HCT116 (cell line): ENCODE data around the gene CCL14. TPM values are rescaled to one million over a fixed set of nuclear protein-coding genes. Genes with fewer than 3 reads are reported as not detected.

Experiments
- ATAC-seq: fragments of 200-7000 bp; cut with Tn5 transposase; 2 replicates; pipeline ENCODE4 v1.9.1; 2020; ENCODE audit warnings: mild to moderate bottlenecking, moderate library complexity
- BruUV-seq: library from RNA; stranded (reverse); fragments of 400-500 nt; replicated peaks from 2 replicates; lab custom pipeline; 2021; lab: Mats Ljungman, UMichigan
- CTCF ChIA-PET: fragments of 300-600 bp; sonication (Branson Sonifier 250); formaldehyde crosslinking; loops from one replicate; lab custom pipeline; 2021; ENCODE audit warnings: antibody characterized with exemption; lab: Charles Lee
- POLR2A ChIA-PET: fragments of 300-600, 350-600 bp; sonication (Branson Sonifier 250); formaldehyde crosslinking; loops from one replicate; lab custom pipeline; 2021; ENCODE audit warnings: antibody characterized with exemption; lab: Charles Lee
- RAD21 ChIA-PET, 2 experiments: fragments of 300-600 bp; sonication (Branson Sonifier 250); formaldehyde crosslinking; loops; one replicate each; lab custom pipeline; 2023; ENCODE audit warnings: low total read pairs in 2 of 2; ENCODE audit not compliant: uncharacterized antibody in 2 of 2, unreplicated experiment in 2 of 2, low non-redundant PET in 1 of 2; lab: Charles Lee
- DNase-seq: peaks from one replicate; pipeline ENCODE4 v3.0.0-alpha.2; 2010; ENCODE audit warnings: low read depth, low spot score
- H2AFZ ChIP-seq: fragments of 200-600 bp; shearing (Covaris generic), sonication (generic); 2 replicates; pipeline ENCODE4 v1.6.1; 2017; ENCODE audit warnings: low read depth, mixed run types, mixed read lengths, antibody characterized with exemption, low read length; ENCODE audit not compliant: poor library complexity, severe bottlenecking
- H3K27ac ChIP-seq: 2 replicates; pipeline ENCODE4 v1.5.1; 2012; ENCODE audit warnings: low read depth, low read length
- H3K27me3 ChIP-seq: fragments of 200-600 bp; sonication (generic); 2 replicates; pipeline ENCODE4 v1.6.1; 2016; ENCODE audit warnings: mixed run types, low read length, mixed read lengths; ENCODE audit not compliant: insufficient read depth
- H3K36me3 ChIP-seq, 2 experiments: fragments of 200-500 bp in 1 of 2; fragments of 200-600 bp in 1 of 2; sonication (Bioruptor generic) in 1 of 2; sonication (generic) in 1 of 2; 2 replicates each; pipeline versions ENCODE4 v1.5.1 to v1.6.1; 2014 to 2016; ENCODE audit warnings: low read length in 2 of 2, inconsistent platforms in 1 of 2, mixed read lengths in 1 of 2, mixed run types in 1 of 2; ENCODE audit not compliant: insufficient read depth in 2 of 2, control insufficient read depth in 1 of 2
- H3K4me1 ChIP-seq, 2 experiments: fragments of 200-600 bp in 1 of 2; sonication (generic) in 1 of 2; 2 replicates each; pipeline versions ENCODE4 v1.5.1 to v1.6.1; 2012 to 2017; ENCODE audit warnings: low read length in 2 of 2, inconsistent platforms in 1 of 2, mild to moderate bottlenecking in 1 of 2, mixed read lengths in 1 of 2, mixed run types in 1 of 2, moderate library complexity in 1 of 2; ENCODE audit not compliant: insufficient read depth in 2 of 2, control insufficient read depth in 1 of 2
- H3K4me2 ChIP-seq: fragments of 200-600 bp; sonication (generic); 2 replicates; pipeline ENCODE4 v1.6.1; 2017; ENCODE audit warnings: mixed run types, low read length, mixed read lengths
- H3K4me3 ChIP-seq, 2 experiments: fragments of 200-600 bp in 1 of 2; sonication (generic) in 1 of 2; replicated peaks in 1 of 2; 2 replicates each; pipeline ENCODE4 v1.5.1; 2011 to 2016; ENCODE audit warnings: low read length in 2 of 2, control low read depth in 1 of 2, low read depth in 1 of 2, mild to moderate bottlenecking in 1 of 2, mixed read lengths in 1 of 2, mixed run types in 1 of 2
- H3K79me2 ChIP-seq: fragments of 200-600 bp; sonication (generic); 2 replicates; pipeline ENCODE4 v1.6.1; 2017; ENCODE audit warnings: mild to moderate bottlenecking, mixed run types, low read length, moderate library complexity, mixed read lengths; ENCODE audit not compliant: insufficient read depth
- H3K9ac ChIP-seq: fragments of 200-600 bp; sonication (generic); 2 replicates; pipeline ENCODE4 v1.6.1; 2016; ENCODE audit warnings: low read length, mixed read lengths
- H3K9me2 ChIP-seq: fragments of 200-600 bp; sonication (generic), shearing (Covaris generic); 2 replicates; pipeline ENCODE4 v1.6.1; 2017; ENCODE audit warnings: mixed run types, mild to moderate bottlenecking, moderate library complexity; ENCODE audit not compliant: insufficient read depth
- H3K9me3 ChIP-seq, 2 experiments: fragments of 200-500 bp in 1 of 2; fragments of 200-600 bp in 1 of 2; sonication (Bioruptor generic) in 1 of 2; sonication (generic) in 1 of 2; 2 replicates each; pipeline ENCODE4 v1.6.1; 2014 to 2017; ENCODE audit warnings: low read length in 2 of 2, mixed read lengths in 2 of 2, inconsistent platforms in 1 of 2, low read depth in 1 of 2, mild to moderate bottlenecking in 1 of 2, mixed run types in 1 of 2, moderate library complexity in 1 of 2; ENCODE audit not compliant: control insufficient read depth in 1 of 2, insufficient read depth in 1 of 2
- H4K20me1 ChIP-seq: fragments of 200-600 bp; sonication (generic), shearing (Covaris generic); 2 replicates; pipeline ENCODE4 v1.6.1; 2017; ENCODE audit warnings: mixed run types, mild to moderate bottlenecking, moderate library complexity; ENCODE audit not compliant: insufficient read depth
- ATF3 ChIP-seq: IDR thresholded peaks from 2 replicates; pipeline ENCODE4 v1.6.1; 2012
- CEBPB ChIP-seq: IDR thresholded peaks from 2 replicates; pipeline ENCODE4 v1.6.1; 2012; ENCODE audit warnings: low read depth
- CTCF ChIP-seq, 3 experiments: fragments of 200-600 bp in 1 of 3; sonication (generic) in 1 of 3; IDR thresholded peaks in 2 of 3; conservative IDR thresholded peaks in 1 of 3; 2 replicates each; pipeline ENCODE4 v1.5.1; 2012 to 2017; ENCODE audit warnings: low read depth in 2 of 3, low read length in 2 of 3, antibody characterized with exemption in 1 of 3, borderline replicate concordance in 1 of 3, control low read depth in 1 of 3, mild to moderate bottlenecking in 1 of 3, mixed read lengths in 1 of 3, mixed run types in 1 of 3, moderate library complexity in 1 of 3; ENCODE audit not compliant: insufficient read depth in 1 of 3
- POLR2A ChIP-seq: IDR thresholded peaks from 2 replicates; pipeline ENCODE4 v1.7.0; 2011; ENCODE audit warnings: borderline replicate concordance; ENCODE audit not compliant: insufficient read depth, insufficient read length; ENCODE audit errors: extremely low read depth
- RAD21 ChIP-seq: IDR thresholded peaks from 2 replicates; pipeline ENCODE4 v1.6.1; 2012; ENCODE audit warnings: low read depth, mild to moderate bottlenecking
- REST ChIP-seq: IDR thresholded peaks from 2 replicates; pipeline ENCODE4 v1.6.1; 2012; ENCODE audit warnings: low read depth
- SRF ChIP-seq: IDR thresholded peaks from 2 replicates; pipeline ENCODE4 v1.6.1; 2012; ENCODE audit warnings: low read depth
- ZFX ChIP-seq: fragments of 450-650 bp; IDR thresholded peaks from 2 replicates; pipeline ENCODE4 v1.6.1; 2017
- intact Hi-C: fragments of 100-400 bp; cut with micrococcal nuclease; formaldehyde crosslinking; loops from 2 replicates; pipeline ENCODE4 v1.10.0; 2022
- total RNA-seq: library from RNA; stranded (reverse); gene quantifications from one replicate; pipeline ENCODE4 v1.2.1, GENCODE V29; 2021; ENCODE audit not compliant: unreplicated experiment

Gene CCL14
- total RNA-seq, 1 experiment from 2014 or later, result not detected

- POLR2A ChIA-PET, result no interaction called here
- Histone ChIP-seq H3K79me2 (no peaks in the 10 kb centered on the region), H4K20me1 (no peaks in the 10 kb centered on the region), H3K4me2 (no peak overlapping the region), H3K36me3 (no peaks in the 10 kb centered on the region), H3K27me3 (no peaks in the 10 kb centered on the region), H3K4me1 (peaks cover 0 to 14% of the 10 kb centered on the region in 2 experiments; a peak in 3 of 4 replicates), H3K27ac (no peak overlapping the region), H3K9me3 (no peaks in the 10 kb centered on the region), H2AFZ (no peak overlapping the region), H3K9me2 (no peaks in the 10 kb centered on the region), H3K4me3 (no peak overlapping the region), H3K9ac (no peak overlapping the region)
- DNase-seq, result no peak
- no peak for ATAC-seq
- intact Hi-C loops, result no loop called here
- BruUV-seq, result no TSS peak
- TF ChIP-seq CEBPB (no peak), ZFX (no peak), SRF (no peak), ATF3 (no peak), RAD21 (no peak), CTCF (IDR thresholded peaks at IDR 0.05 in 2 of 3, conservative IDR thresholded peaks at IDR 0.05 in 1 of 3; ENCODE audit: borderline replicate concordance in 1 of 3, insufficient read depth in 1 of 3, low read depth in 2 of 3, low read length in 2 of 3) (no peak), POLR2A (no peak), REST (no peak)
- RAD21 ChIA-PET, result no interaction called here
- CTCF ChIA-PET, result no interaction called here
Measured at GRCh38 chr17:35944151-35944550, 42.4 kb downstream of the CCL14 start.
